Tibial nerve (tissue), 4 donors: ENCODE results near the gene CHTF8.

Source experiments
- EP300 ChIP-seq, 2 donors: sonication (generic); formaldehyde crosslinking; IDR thresholded peaks; one replicate each; pipeline ENCODE4 v1.6.1; 2017; ENCODE audit warnings: antibody characterized with exemption in 2 of 2, mild to moderate bottlenecking in 1 of 2
- POLR2A ChIP-seq, 2 donors: fragments of 450-650 bp; IDR thresholded peaks; one replicate each; pipeline ENCODE4 v1.6.1; 2017; ENCODE audit warnings: antibody characterized with exemption in 2 of 2, mild to moderate bottlenecking in 2 of 2, moderate library complexity in 2 of 2
- TF ChIP-seq, protein P1 (sequence below), 5 experiments: fragments of 200-600 bp in 3 of 5; fragments of 450-650 bp in 2 of 5; sonication (generic) in 3 of 5; IDR thresholded peaks; one replicate each; pipeline ENCODE4 v1.5.1; 2016 to 2019; ENCODE audit warnings: antibody characterized with exemption in 5 of 5, mild to moderate bottlenecking in 3 of 5, moderate library complexity in 2 of 5

GRCh38 chr16:69111876-69112230 lies 20.5 kb downstream of the CHTF8 start:
- no peak for TF ChIP-seq EP300 (IDR thresholded peaks at IDR 0.05)
- TF ChIP-seq, protein P1, sequence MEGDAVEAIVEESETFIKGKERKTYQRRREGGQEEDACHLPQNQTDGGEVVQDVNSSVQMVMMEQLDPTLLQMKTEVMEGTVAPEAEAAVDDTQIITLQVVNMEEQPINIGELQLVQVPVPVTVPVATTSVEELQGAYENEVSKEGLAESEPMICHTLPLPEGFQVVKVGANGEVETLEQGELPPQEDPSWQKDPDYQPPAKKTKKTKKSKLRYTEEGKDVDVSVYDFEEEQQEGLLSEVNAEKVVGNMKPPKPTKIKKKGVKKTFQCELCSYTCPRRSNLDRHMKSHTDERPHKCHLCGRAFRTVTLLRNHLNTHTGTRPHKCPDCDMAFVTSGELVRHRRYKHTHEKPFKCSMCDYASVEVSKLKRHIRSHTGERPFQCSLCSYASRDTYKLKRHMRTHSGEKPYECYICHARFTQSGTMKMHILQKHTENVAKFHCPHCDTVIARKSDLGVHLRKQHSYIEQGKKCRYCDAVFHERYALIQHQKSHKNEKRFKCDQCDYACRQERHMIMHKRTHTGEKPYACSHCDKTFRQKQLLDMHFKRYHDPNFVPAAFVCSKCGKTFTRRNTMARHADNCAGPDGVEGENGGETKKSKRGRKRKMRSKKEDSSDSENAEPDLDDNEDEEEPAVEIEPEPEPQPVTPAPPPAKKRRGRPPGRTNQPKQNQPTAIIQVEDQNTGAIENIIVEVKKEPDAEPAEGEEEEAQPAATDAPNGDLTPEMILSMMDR (IDR thresholded peaks at IDR 0.05) = no peak
- no peak for TF ChIP-seq POLR2A (IDR thresholded peaks at IDR 0.05)
